Upper lobe of left lung (tissue), 6 donors: ENCODE data around the gene ZER1. TPM values are rescaled to one million over a fixed set of nuclear protein-coding genes. Genes with fewer than 3 reads are reported as not detected.

ENCODE experiments used
- ATAC-seq, 2 donors: fragments of 200-7000 bp; cut with Tn5 transposase; one replicate each; pipeline ENCODE4 v1.9.1; 2022; ENCODE audit warnings: mild to moderate bottlenecking in 2 of 2, moderate library complexity in 2 of 2; ENCODE audit not compliant: low FRiP score in 2 of 2
- DNase-seq, 2 donors: peaks; one replicate each; pipeline ENCODE4 v3.0.0-alpha.2; 2019 to 2020
- H3K27ac ChIP-seq, 4 donors: fragments of 200-600 bp; sonication (generic); one replicate each; pipeline ENCODE4 v1.5.1; 2016 to 2019
- H3K27me3 ChIP-seq, 4 donors: fragments of 200-600 bp; sonication (generic); one replicate each; pipeline ENCODE4 v1.5.1; 2017 to 2019
- H3K36me3 ChIP-seq, 4 donors: fragments of 200-600 bp; sonication (generic); one replicate each; pipeline ENCODE4 v1.5.1; 2016 to 2019
- H3K4me1 ChIP-seq, 4 donors: fragments of 200-600 bp; sonication (generic); one replicate each; pipeline ENCODE4 v1.5.1; 2018 to 2019
- H3K4me3 ChIP-seq, 4 donors: fragments of 200-600 bp; sonication (generic); one replicate each; pipeline ENCODE4 v1.5.1; 2017 to 2019; ENCODE audit warnings: mild to moderate bottlenecking in 2 of 4, moderate library complexity in 1 of 4
- H3K9me3 ChIP-seq, 4 donors: fragments of 200-600 bp; sonication (generic); one replicate each; pipeline ENCODE4 v1.5.1; 2018 to 2019
- EP300 ChIP-seq, 4 donors: sonication (generic); formaldehyde crosslinking; IDR thresholded peaks; one replicate each; pipeline ENCODE4 v1.5.1; 2017; ENCODE audit warnings: antibody characterized with exemption in 4 of 4, control low read depth in 2 of 4
- POLR2A ChIP-seq, 4 donors: fragments of 450-650 bp; IDR thresholded peaks; one replicate each; pipeline ENCODE4 v1.5.1; 2016 to 2017; ENCODE audit warnings: antibody characterized with exemption in 4 of 4, mild to moderate bottlenecking in 2 of 4
- POLR2AphosphoS5 ChIP-seq, 2 donors: sonication (generic); formaldehyde crosslinking; IDR thresholded peaks; one replicate each; pipeline ENCODE4 v1.5.1; 2017; ENCODE audit warnings: antibody characterized with exemption in 2 of 2
- WGBS, 2 donors: methylation state at CpG; one replicate each; pipeline ENCODE4 v1.1.5; 2017 to 2018; 5-methylcytosine and 5-hydroxymethylcytosine counted together
- total RNA-seq, 6 donors: library from RNA; depleted of rRNA in 4 of 6; stranded (reverse); fragments of >200 nt in 4 of 6; gene quantifications; one replicate each; pipeline versions ENCODE4 v1.1.0 to v1.2.1, GENCODE V29; 2016 to 2021
- TF ChIP-seq, protein P1 (sequence below), 6 experiments: fragments of 450-650 bp in 4 of 6; fragments of 200-600 bp in 2 of 6; sonication (generic) in 2 of 6; IDR thresholded peaks; one replicate each; pipeline ENCODE4 v1.5.1; 2016 to 2019; ENCODE audit warnings: antibody characterized with exemption in 6 of 6
- donor health status: DM: no; HTN: no; CAD: no; lungs with moderate emphysema.
- donor health status: DM: no; HTN: yes; CAD: no; lungs with severe emphysema.

The ZER1 gene
- total RNA-seq, 6 donors from 2014 or later: 30.9 to 55.5 (median 44.0) TPM

DNA sequence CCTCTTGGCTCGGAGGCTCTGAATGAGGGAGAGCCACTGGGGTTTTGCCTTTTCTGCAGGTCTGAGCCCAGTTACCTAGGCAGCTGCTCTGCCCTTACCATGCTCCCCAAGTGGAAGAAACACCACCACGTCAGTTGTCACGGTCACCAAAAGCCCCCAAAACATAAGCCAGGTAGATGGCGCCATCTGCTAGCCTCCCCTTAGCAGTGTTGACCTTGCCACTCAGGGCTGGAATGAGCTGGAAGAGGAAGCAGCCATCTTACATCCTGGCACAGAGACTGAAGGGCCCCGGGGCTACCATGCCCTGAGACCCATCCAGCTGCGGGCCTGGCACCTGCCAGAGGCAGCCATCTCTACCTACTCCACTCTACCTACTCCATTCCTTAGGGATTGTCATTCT lies 7.4 kb downstream of the ZER1 start:
- ATAC-seq (no peak), DNase-seq (no peak)
- Histone ChIP-seq H3K4me3 (no peak overlapping the region), H3K27ac (no peak overlapping the region), H3K9me3 (no peaks in the 10 kb centered on the region), H3K27me3 (no peaks in the 10 kb centered on the region), H3K36me3 (peaks cover 0 to 16% (median 5%) of the 10 kb centered on the region in 4 donors), H3K4me1 (peaks cover 0 to 11% (median 0%) of the 10 kb centered on the region in 4 donors)
- TF ChIP-seq EP300 (IDR thresholded peaks at IDR 0.05): no peak
- TF ChIP-seq, protein P1, sequence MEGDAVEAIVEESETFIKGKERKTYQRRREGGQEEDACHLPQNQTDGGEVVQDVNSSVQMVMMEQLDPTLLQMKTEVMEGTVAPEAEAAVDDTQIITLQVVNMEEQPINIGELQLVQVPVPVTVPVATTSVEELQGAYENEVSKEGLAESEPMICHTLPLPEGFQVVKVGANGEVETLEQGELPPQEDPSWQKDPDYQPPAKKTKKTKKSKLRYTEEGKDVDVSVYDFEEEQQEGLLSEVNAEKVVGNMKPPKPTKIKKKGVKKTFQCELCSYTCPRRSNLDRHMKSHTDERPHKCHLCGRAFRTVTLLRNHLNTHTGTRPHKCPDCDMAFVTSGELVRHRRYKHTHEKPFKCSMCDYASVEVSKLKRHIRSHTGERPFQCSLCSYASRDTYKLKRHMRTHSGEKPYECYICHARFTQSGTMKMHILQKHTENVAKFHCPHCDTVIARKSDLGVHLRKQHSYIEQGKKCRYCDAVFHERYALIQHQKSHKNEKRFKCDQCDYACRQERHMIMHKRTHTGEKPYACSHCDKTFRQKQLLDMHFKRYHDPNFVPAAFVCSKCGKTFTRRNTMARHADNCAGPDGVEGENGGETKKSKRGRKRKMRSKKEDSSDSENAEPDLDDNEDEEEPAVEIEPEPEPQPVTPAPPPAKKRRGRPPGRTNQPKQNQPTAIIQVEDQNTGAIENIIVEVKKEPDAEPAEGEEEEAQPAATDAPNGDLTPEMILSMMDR (IDR thresholded peaks at IDR 0.05): no peak
- TF ChIP-seq POLR2AphosphoS5 (IDR thresholded peaks at IDR 0.05): no peak
- no peak for TF ChIP-seq POLR2A (IDR thresholded peaks at IDR 0.05)
- WGBS, 2 donors: 79 to 94% methylated on average over 5 to 6 of the region's 6 CpGs

DNA sequence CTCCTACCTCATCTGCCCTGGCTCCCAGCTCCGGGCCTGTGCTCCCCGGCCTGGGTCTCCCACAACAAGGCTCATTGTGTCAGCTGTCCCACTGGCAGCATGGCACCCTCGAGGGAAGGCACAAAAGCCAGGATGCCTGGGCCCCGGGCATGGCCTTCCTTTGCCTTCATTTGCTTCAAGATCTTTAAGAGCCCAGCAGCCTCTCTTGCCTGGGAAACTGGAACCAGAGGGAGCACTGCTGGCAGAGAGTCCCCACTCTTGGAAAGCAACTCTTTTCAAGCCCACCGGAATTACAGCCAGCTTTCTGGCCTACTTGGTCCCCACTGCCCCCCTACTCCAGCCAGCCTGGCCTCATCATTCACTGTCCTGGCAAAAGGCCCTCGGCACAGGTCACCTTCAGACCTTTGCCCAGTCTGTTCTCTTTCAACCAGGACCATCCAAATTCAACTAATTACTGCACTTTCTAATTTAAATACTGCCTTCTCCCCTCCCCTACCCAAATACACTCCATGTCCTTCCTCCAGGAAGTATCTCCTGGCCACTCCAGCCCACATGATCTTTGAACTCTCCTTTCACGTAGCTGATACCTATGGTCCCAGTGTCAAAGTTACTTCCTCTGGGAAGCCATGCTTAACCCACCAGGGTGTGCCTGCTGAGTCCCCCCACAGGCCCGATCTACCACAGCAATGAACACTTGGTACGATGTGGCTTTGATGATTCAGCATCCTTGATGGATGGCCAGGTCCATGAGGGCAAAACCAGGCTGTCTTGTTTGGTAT lies 8.9 kb downstream of the ZER1 start:
- Histone ChIP-seq H3K27ac (no peak overlapping the region), H3K36me3 (peaks cover 0 to 13% (median 5%) of the 10 kb centered on the region in 4 donors), H3K9me3 (no peaks in the 10 kb centered on the region), H3K4me1 (peaks cover 0 to 4% (median 0%) of the 10 kb centered on the region in 4 donors), H3K4me3 (no peak overlapping the region), H3K27me3 (no peaks in the 10 kb centered on the region)
- WGBS, 2 donors: 81 to 83% methylated on average over 8 to 9 of the region's 9 CpGs
- TF ChIP-seq POLR2AphosphoS5 (IDR thresholded peaks at IDR 0.05) (no peak), POLR2A (IDR thresholded peaks at IDR 0.05) (no peak), EP300 (IDR thresholded peaks at IDR 0.05) (no peak)
- TF ChIP-seq, protein P1 (IDR thresholded peaks at IDR 0.05): no peak
- no peak for DNase-seq
- ATAC-seq: no peak

DNA sequence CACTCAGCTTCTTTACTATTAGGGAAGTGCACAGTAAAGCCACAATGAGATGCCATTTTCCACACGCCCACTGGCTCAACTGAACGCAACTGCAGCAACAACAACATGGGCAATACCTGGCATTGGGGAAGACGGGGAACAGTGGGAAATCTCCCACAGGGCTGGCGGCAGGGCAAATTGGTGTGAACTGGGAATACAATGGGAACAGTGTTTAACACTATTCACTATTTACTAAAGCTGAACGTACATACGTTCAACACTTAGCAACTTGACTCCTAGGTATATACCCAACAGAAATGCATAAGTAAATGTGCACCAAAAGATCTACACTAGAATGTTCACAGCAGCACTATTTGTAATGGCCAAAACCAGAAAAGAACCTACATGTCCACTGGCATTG lies 14.1 kb downstream of the ZER1 start:
- no peak for TF ChIP-seq POLR2A (IDR thresholded peaks at IDR 0.05)
- no peak for TF ChIP-seq EP300 (IDR thresholded peaks at IDR 0.05)
- TF ChIP-seq, protein P1 (IDR thresholded peaks at IDR 0.05): no peak
- no peak for TF ChIP-seq POLR2AphosphoS5 (IDR thresholded peaks at IDR 0.05)
- 81 to 89% methylated on average over 6 of the region's 6 CpGs for WGBS, 2 donors
- H3K4me1 ChIP-seq: peaks cover 0 to 4% (median 0%) of the 10 kb centered on the region in 4 donors

DNA sequence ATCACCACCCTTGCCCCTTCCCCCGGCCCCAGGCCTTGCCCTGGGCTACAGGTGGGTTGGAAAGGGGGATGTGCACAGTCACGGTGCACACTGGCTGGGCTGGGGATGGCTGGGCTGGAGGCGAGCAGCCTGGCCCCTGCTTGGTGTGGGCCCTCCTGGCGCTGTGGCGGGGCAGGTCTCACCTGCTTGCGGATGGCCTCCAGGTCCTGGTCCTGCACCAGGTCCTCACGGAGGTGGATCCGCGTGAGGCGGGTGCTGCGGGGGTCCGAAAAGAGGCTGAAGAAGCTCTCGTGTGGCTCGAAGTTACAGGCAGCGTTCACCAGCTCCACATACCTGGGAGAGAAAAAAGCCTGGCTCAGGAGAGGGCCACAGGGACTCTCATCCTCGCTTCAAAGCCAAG lies 18.1 kb downstream of the ZER1 start:
- Histone ChIP-seq H3K27me3 (no peaks in the 10 kb centered on the region), H3K36me3 (peaks cover 15 to 59% (median 49%) of the 10 kb centered on the region in 4 donors), H3K4me3 (no peak overlapping the region), H3K27ac (no peak overlapping the region), H3K4me1 (no peaks in the 10 kb centered on the region), H3K9me3 (no peaks in the 10 kb centered on the region)
- DNase-seq (peak in 1 of 2 donors; percentile 80), ATAC-seq (no peak)
- 86 to 96% methylated on average over 2 to 16 of the region's 16 CpGs for WGBS, 2 donors
- TF ChIP-seq POLR2A (IDR thresholded peaks at IDR 0.05) (no peak), POLR2AphosphoS5 (IDR thresholded peaks at IDR 0.05) (no peak), EP300 (IDR thresholded peaks at IDR 0.05) (no peak)
- TF ChIP-seq, protein P1 (IDR thresholded peaks at IDR 0.05): no peak

More for the DNA sequence above, 14.1 kb downstream of the ZER1 start:
- Histone ChIP-seq H3K4me3 (no peak overlapping the region), H3K27ac (no peak overlapping the region), H3K27me3 (no peaks in the 10 kb centered on the region), H3K36me3 (peaks cover 12 to 27% (median 22%) of the 10 kb centered on the region in 4 donors), H3K9me3 (no peaks in the 10 kb centered on the region)
- DNase-seq (no peak), ATAC-seq (no peak)
